Psoas muscle (tissue), 8 donors: ENCODE results near the gene ECT2L. TPM values are rescaled to one million over a fixed set of nuclear protein-coding genes. Genes with fewer than 3 reads are reported as not detected.

ENCODE experiments used
- ATAC-seq, 4 donors: fragments of 200-7000 bp; cut with Tn5 transposase; one replicate each; pipeline ENCODE4 v1.9.1; 2020; ENCODE audit warnings: moderate library complexity in 3 of 4, mild to moderate bottlenecking in 2 of 4
- DNase-seq, 2 donors: peaks; one replicate each; pipeline ENCODE4 v3.0.0-alpha.2; 2020
- H3K27ac ChIP-seq: fragments of 200-600 bp; one replicate; pipeline ENCODE4 v1.8.0; 2022
- H3K27me3 ChIP-seq, 3 donors: fragments of 200-600 bp in 1 of 3; one replicate each; pipeline versions ENCODE4 v1.6.1 to v1.8.0; 2013 to 2022; ENCODE audit warnings: low read length in 2 of 3, mild to moderate bottlenecking in 2 of 3, moderate library complexity in 1 of 3; ENCODE audit not compliant: insufficient read depth in 3 of 3
- H3K36me3 ChIP-seq, 2 donors: fragments of 200-600 bp in 1 of 2; one replicate each; pipeline versions ENCODE4 v1.6.1 to v1.8.0; 2013 to 2022; ENCODE audit warnings: low read depth in 1 of 2, mild to moderate bottlenecking in 1 of 2, moderate library complexity in 1 of 2; ENCODE audit not compliant: insufficient read depth in 1 of 2
- H3K4me1 ChIP-seq: fragments of 200-600 bp; one replicate; pipeline ENCODE4 v1.8.0; 2022
- H3K4me3 ChIP-seq: fragments of 200-600 bp; one replicate; pipeline ENCODE4 v1.8.0; 2022; ENCODE audit warnings: mild to moderate bottlenecking
- H3K9me3 ChIP-seq: fragments of 200-600 bp; one replicate; pipeline ENCODE4 v1.8.0; 2022
- CTCF ChIP-seq: fragments of 200-600 bp; IDR thresholded peaks from one replicate; pipeline ENCODE4 v1.8.0; 2022; ENCODE audit warnings: antibody characterized with exemption
- WGBS, 3 donors: extraction: QIAGEN DNeasy Blood & Tissue Kit; methylation state at CpG; one replicate each; pipeline versions ENCODE4 v1.1.6 to v1.1.7; 2013; 5-methylcytosine and 5-hydroxymethylcytosine counted together
- intact Hi-C, 2 donors: fragments of 100-400 bp; cut with DNase I; formaldehyde crosslinking; loops; one replicate each; pipeline versions ENCODE4 v1.11.0 to v1.14.2; 2022
- polyA plus RNA-seq, 3 donors: library from polyadenylated mRNA; stranded (reverse); fragments of 200-250 nt; gene quantifications; one replicate each; pipeline ENCODE4 v1.2.3, GENCODE V29; 2013
- total RNA-seq, 4 donors: library from RNA; stranded (reverse); fragmentation: NEBNext Ultra II Directional in 2 of 4; extraction: Animal tissue kit (Norgen Biotek cat#: 25700) in 2 of 4; gene quantifications; one replicate each; pipeline versions ENCODE4 v1.2.1 to v1.2.4, GENCODE V29; 2021 to 2023
- donor health status: healthy with polysubstance abuse.
- donor health status: DM: no; HTN: no; CAD: no; lungs with moderate emphysema.
- donor health status: Bipolar disorder and iron deficiency.
- donor health status: healthy.
- donor health status: DM: yes; HTN: yes; CAD: no.
- donor health status: DM: no; HTN: no; CAD: no.
- donor health status: DM: no; HTN: no; CAD: no.
- donor health status: DM: yes; HTN: yes; CAD: no.

Gene ECT2L
- total and polyA plus RNA-seq, 7 donors: under 0.01 TPM; not detected in 6

GRCh38 chr6:138830248-138830647 lies 34.4 kb downstream of the ECT2L start:
- Histone ChIP-seq H3K27ac (no peak overlapping the region), H3K9me3 (peaks cover 5% of the 10 kb centered on the region), H3K36me3 (no peaks in the 10 kb centered on the region), H3K4me1 (no peaks in the 10 kb centered on the region), H3K27me3 (no peaks in the 10 kb centered on the region), H3K4me3 (no peak overlapping the region)
- intact Hi-C loops: no loop called here
- 78 to 88% (median 82%) methylated on average over 7 of the region's 7 CpGs for WGBS, 3 donors
- DNase-seq: no peak
- TF ChIP-seq CTCF: no peak
- no peak for ATAC-seq

GRCh38 chr6:138832182-138832581 lies 36.3 kb downstream of the ECT2L start:
- TF ChIP-seq CTCF: no peak
- H3K4me1 ChIP-seq: no peaks in the 10 kb centered on the region
- DNase-seq (no peak), ATAC-seq (no peak)
- intact Hi-C loops: no loop called here
- H3K36me3 ChIP-seq: no peaks in the 10 kb centered on the region
- H3K27me3 ChIP-seq: no peaks in the 10 kb centered on the region
- H3K4me3 ChIP-seq: no peak overlapping the region
- WGBS, 3 donors: 92 to 93% (median 93%) methylated on average over 2 of the region's 2 CpGs
- no peak overlapping the region for H3K27ac ChIP-seq
- peaks cover 5% of the 10 kb centered on the region for H3K9me3 ChIP-seq

GRCh38 chr6:138833816-138834539 lies 38.1 kb downstream of the ECT2L start:
- no peak for ATAC-seq
- DNase-seq: no peak
- WGBS, 3 donors: 58 to 63% (median 62%) methylated on average over 4 of the region's 4 CpGs
- intact Hi-C loops: no loop called here
- Histone ChIP-seq H3K27me3 (no peaks in the 10 kb centered on the region), H3K27ac (no peak overlapping the region), H3K9me3 (peaks cover 5% of the 10 kb centered on the region), H3K4me1 (no peaks in the 10 kb centered on the region), H3K4me3 (no peak overlapping the region), H3K36me3 (no peaks in the 10 kb centered on the region)
- no peak for TF ChIP-seq CTCF

GRCh38 chr6:138837246-138837645 lies 41.4 kb downstream of the ECT2L start:
- Histone ChIP-seq H3K4me3 (no peak overlapping the region), H3K27me3 (no peaks in the 10 kb centered on the region), H3K36me3 (no peaks in the 10 kb centered on the region), H3K9me3 (no peaks in the 10 kb centered on the region), H3K27ac (no peak overlapping the region), H3K4me1 (no peaks in the 10 kb centered on the region)
- intact Hi-C loops: no loop called here
- no peak for TF ChIP-seq CTCF
- DNase-seq (no peak), ATAC-seq (no peak)
- WGBS, 3 donors: 80 to 93% (median 92%) methylated on average over 6 of the region's 6 CpGs

GRCh38 chr6:138844192-138844591 lies 48.3 kb downstream of the ECT2L start:
- ATAC-seq: peak in 1 of 4 donors; percentile 46
- no peak for TF ChIP-seq CTCF
- DNase-seq: peak; percentile 21 to 64
- no peak overlapping the region for H3K27ac ChIP-seq
- intact Hi-C loops: no loop called here
- H3K36me3 ChIP-seq: no peaks in the 10 kb centered on the region
- no peak overlapping the region for H3K4me3 ChIP-seq
- H3K4me1 ChIP-seq: peaks cover 7% of the 10 kb centered on the region
- 8 to 18% (median 10%) methylated on average over 9 of the region's 9 CpGs for WGBS, 3 donors
- H3K9me3 ChIP-seq: no peaks in the 10 kb centered on the region
- H3K27me3 ChIP-seq: no peaks in the 10 kb centered on the region
